Neural cell (in vitro differentiated cells): Measurements from ENCODE around the gene C12orf60. TPM values are rescaled to one million over a fixed set of nuclear protein-coding genes. Genes with fewer than 3 reads are reported as not detected.
"Not testable (repeated sequence)": the region's sequence is repeated elsewhere in the genome, so short reads cannot be mapped to it uniquely, and the experiment has no call there.

Experiments
- H2AFZ ChIP-seq: fragments of 200-600, 300-800 bp; sonication (generic), shearing (Covaris generic); 2 replicates; pipeline ENCODE4 v1.6.0; 2014; ENCODE audit warnings: low read depth, mild to moderate bottlenecking, antibody characterized with exemption, low read length, moderate library complexity
- H3F3A ChIP-seq: fragments of 200-600 bp; shearing (Covaris generic); 2 replicates; pipeline ENCODE4 v1.6.1; 2016; ENCODE audit warnings: mild to moderate bottlenecking, moderate library complexity, mixed read lengths, antibody characterized with exemption, low read length; ENCODE audit not compliant: insufficient read depth, poor library complexity, severe bottlenecking
- H3K27ac ChIP-seq: fragments of 200-600, 300-800 bp; sonication (generic), shearing (Covaris generic); 2 replicates; pipeline ENCODE4 v1.5.1; 2014; ENCODE audit warnings: mild to moderate bottlenecking, low read length, moderate library complexity
- H3K27me3 ChIP-seq: fragments of 300-800, 200-600 bp; sonication (generic), shearing (Covaris generic); 2 replicates; pipeline ENCODE4 v1.6.0; 2014; ENCODE audit warnings: mild to moderate bottlenecking, low read depth, low read length, moderate library complexity; ENCODE audit not compliant: insufficient read depth
- H3K36me3 ChIP-seq: fragments of 300-800, 200-600 bp; sonication (generic), shearing (Covaris generic); 2 replicates; pipeline ENCODE4 v1.5.1; 2014; ENCODE audit warnings: mild to moderate bottlenecking, antibody characterized with exemption, low read length, moderate library complexity; ENCODE audit not compliant: insufficient read depth
- H3K4me2 ChIP-seq: fragments of 300-800, 200-600 bp; sonication (generic), shearing (Covaris generic); 2 replicates; pipeline ENCODE4 v1.6.0; 2014; ENCODE audit warnings: mild to moderate bottlenecking, low read length
- H3K4me3 ChIP-seq: fragments of 300-800, 200-600 bp; sonication (generic), shearing (Covaris generic); 2 replicates; pipeline ENCODE4 v1.5.1; 2014; ENCODE audit warnings: mild to moderate bottlenecking, low read length, moderate library complexity
- H3K79me2 ChIP-seq: fragments of 200-600 bp; shearing (Covaris generic); replicated peaks from 2 replicates; pipeline ENCODE4 v1.6.0; 2014; ENCODE audit warnings: mild to moderate bottlenecking, low read length, moderate library complexity; ENCODE audit not compliant: insufficient read depth
- H3K9ac ChIP-seq: fragments of 300-800, 200-600 bp; sonication (generic), shearing (Covaris generic); 2 replicates; pipeline ENCODE4 v1.6.1; 2016; ENCODE audit warnings: mild to moderate bottlenecking, low read length, mixed read lengths
- H3K9me2 ChIP-seq: fragments of 200-600 bp; shearing (Covaris generic); 2 replicates; pipeline ENCODE4 v1.6.1; 2016; ENCODE audit warnings: mild to moderate bottlenecking, low read length, mixed read lengths; ENCODE audit not compliant: insufficient read depth
- H3K9me3 ChIP-seq: fragments of 200-600, 300-800 bp; sonication (generic), shearing (Covaris generic); 2 replicates; pipeline ENCODE4 v1.6.1; 2016; ENCODE audit warnings: mild to moderate bottlenecking, mixed run types, low read length, moderate library complexity, mixed read lengths
- H4K20me1 ChIP-seq: fragments of 200-600 bp; shearing (Covaris generic); 2 replicates; pipeline ENCODE4 v1.6.1; 2016; ENCODE audit warnings: mild to moderate bottlenecking, mixed run types; ENCODE audit not compliant: insufficient read depth
- EP300 ChIP-seq: fragments of 450-650 bp; conservative IDR thresholded peaks from 2 replicates; pipeline ENCODE4 v1.6.1; 2014; ENCODE audit warnings: antibody characterized with exemption, mild to moderate bottlenecking, moderate library complexity; ENCODE audit not compliant: poor library complexity, severe bottlenecking
- EZH2 ChIP-seq: fragments of 200-600, 300-800 bp; shearing (Covaris generic), sonication (generic); IDR thresholded peaks from 2 replicates; pipeline ENCODE4 v1.6.1; 2014; ENCODE audit warnings: antibody characterized with exemption, low read length, borderline replicate concordance, mild to moderate bottlenecking; ENCODE audit not compliant: insufficient read depth, poor library complexity, severe bottlenecking
- MXI1 ChIP-seq: fragments of 450-650 bp; conservative IDR thresholded peaks from 2 replicates; pipeline ENCODE4 v1.6.1; 2014; ENCODE audit warnings: antibody characterized with exemption, mild to moderate bottlenecking; ENCODE audit not compliant: poor library complexity, severe bottlenecking
- POLR2AphosphoS5 ChIP-seq: IDR thresholded peaks from 2 replicates; pipeline ENCODE4 v1.6.1; 2012
- RAD21 ChIP-seq: fragments of 450-650 bp; conservative IDR thresholded peaks from 2 replicates; pipeline ENCODE4 v1.6.1; 2014; ENCODE audit warnings: antibody characterized with exemption, mild to moderate bottlenecking, moderate library complexity
- REST ChIP-seq: IDR thresholded peaks from 2 replicates; pipeline ENCODE4 v1.6.1; 2012; ENCODE audit warnings: borderline replicate concordance
- SMC3 ChIP-seq: fragments of 450-650 bp; conservative IDR thresholded peaks from 2 replicates; pipeline ENCODE4 v1.6.1; 2014; ENCODE audit warnings: antibody characterized with exemption, mild to moderate bottlenecking, moderate library complexity; ENCODE audit not compliant: poor library complexity
- TAF1 ChIP-seq: IDR thresholded peaks from 2 replicates; pipeline ENCODE4 v1.6.1; 2012; ENCODE audit warnings: low read depth
- polyA plus RNA-seq: library from polyadenylated mRNA; depleted of rRNA; stranded (reverse); fragments of >200 nt; gene quantifications from 2 replicates; pipeline ENCODE4 v1.2.3, GENCODE V29; 2014
- TF ChIP-seq, protein P1 (sequence below): fragments of 450-650 bp; IDR thresholded peaks from 2 replicates; pipeline ENCODE4 v1.5.1; 2014; ENCODE audit warnings: antibody characterized with exemption, mild to moderate bottlenecking, moderate library complexity; ENCODE audit not compliant: poor library complexity, severe bottlenecking

The C12orf60 gene
- polyA plus RNA-seq, 1 donor from 2014 or later: 4.8 TPM

GRCh38 chr12:14765398-14765797 lies 38.1 kb upstream of the C12orf60 start:
- Histone ChIP-seq H3K9me2 (no peaks in the 10 kb centered on the region), H3K79me2 (no peaks in the 10 kb centered on the region), H3K9me3 (no peaks in the 10 kb centered on the region), H3K4me3 (no peak overlapping the region), H3K27ac (no peak overlapping the region), H3F3A (no peaks in the 10 kb centered on the region), H2AFZ (no peak overlapping the region), H3K9ac (no peak overlapping the region), H3K36me3 (no peaks in the 10 kb centered on the region), H3K27me3 (peaks cover 5% of the 10 kb centered on the region), H4K20me1 (no peaks in the 10 kb centered on the region), H3K4me2 (no peak overlapping the region)
- TF ChIP-seq REST (no peak), EP300 (no peak), TAF1 (no peak), SMC3 (no peak), EZH2 (no peak), RAD21 (no peak), POLR2AphosphoS5 (no peak), MXI1 (no peak)
- TF ChIP-seq, protein P1, sequence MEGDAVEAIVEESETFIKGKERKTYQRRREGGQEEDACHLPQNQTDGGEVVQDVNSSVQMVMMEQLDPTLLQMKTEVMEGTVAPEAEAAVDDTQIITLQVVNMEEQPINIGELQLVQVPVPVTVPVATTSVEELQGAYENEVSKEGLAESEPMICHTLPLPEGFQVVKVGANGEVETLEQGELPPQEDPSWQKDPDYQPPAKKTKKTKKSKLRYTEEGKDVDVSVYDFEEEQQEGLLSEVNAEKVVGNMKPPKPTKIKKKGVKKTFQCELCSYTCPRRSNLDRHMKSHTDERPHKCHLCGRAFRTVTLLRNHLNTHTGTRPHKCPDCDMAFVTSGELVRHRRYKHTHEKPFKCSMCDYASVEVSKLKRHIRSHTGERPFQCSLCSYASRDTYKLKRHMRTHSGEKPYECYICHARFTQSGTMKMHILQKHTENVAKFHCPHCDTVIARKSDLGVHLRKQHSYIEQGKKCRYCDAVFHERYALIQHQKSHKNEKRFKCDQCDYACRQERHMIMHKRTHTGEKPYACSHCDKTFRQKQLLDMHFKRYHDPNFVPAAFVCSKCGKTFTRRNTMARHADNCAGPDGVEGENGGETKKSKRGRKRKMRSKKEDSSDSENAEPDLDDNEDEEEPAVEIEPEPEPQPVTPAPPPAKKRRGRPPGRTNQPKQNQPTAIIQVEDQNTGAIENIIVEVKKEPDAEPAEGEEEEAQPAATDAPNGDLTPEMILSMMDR: no peak

DNA sequence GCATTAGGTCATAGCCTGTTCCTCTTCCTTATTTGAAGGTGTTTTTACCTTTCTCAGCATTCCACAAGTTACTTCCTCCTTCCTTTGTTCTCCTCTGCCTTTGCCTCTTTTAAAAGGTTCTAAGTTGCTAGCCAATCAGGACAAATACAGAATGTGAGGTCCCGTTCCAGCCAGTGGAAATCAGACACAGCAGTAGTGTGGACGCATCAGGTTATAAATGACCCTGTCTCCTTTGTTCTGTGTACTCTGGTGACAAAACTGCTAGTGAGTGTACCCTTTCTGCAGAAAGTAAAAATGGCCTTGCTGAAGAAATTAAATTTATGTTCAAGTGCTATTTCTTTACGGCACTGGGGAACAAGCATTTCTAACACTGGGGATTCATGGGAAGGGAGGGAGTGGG lies 37.5 kb upstream of the C12orf60 start:
- H3K9me2 ChIP-seq, H3K27ac ChIP-seq, H2AFZ ChIP-seq, H3K79me2 ChIP-seq, H3K4me2 ChIP-seq, H3K4me3 ChIP-seq, H3K9ac ChIP-seq, H3K36me3 ChIP-seq, H3K9me3 ChIP-seq, H4K20me1 ChIP-seq, H3F3A ChIP-seq: not testable (repeated sequence)
- peaks cover 12% of the 10 kb centered on the region for H3K27me3 ChIP-seq

- no peak overlapping the region for H3K4me3 ChIP-seq
- H3K36me3 ChIP-seq: no peaks in the 10 kb centered on the region
- H3K79me2 ChIP-seq: no peaks in the 10 kb centered on the region
- no peak overlapping the region for H3K9ac ChIP-seq
- no peaks in the 10 kb centered on the region for H3K9me3 ChIP-seq
- no peaks in the 10 kb centered on the region for H3F3A ChIP-seq
- H3K9me2 ChIP-seq: no peaks in the 10 kb centered on the region
- TF ChIP-seq EZH2 (no peak), TAF1 (no peak), SMC3 (no peak), POLR2AphosphoS5 (no peak), EP300 (no peak), REST (no peak), RAD21 (no peak), MXI1 (no peak)
- TF ChIP-seq, protein P1: no peak
- H3K4me2 ChIP-seq: no peak overlapping the region
- H3K27me3 ChIP-seq: peaks cover 12% of the 10 kb centered on the region
- no peaks in the 10 kb centered on the region for H4K20me1 ChIP-seq
- no peak overlapping the region for H2AFZ ChIP-seq
- no peak overlapping the region for H3K27ac ChIP-seq
Measured at GRCh38 chr12:14766649-14767215, 36.7 kb upstream of the C12orf60 start.
